Thyroid gland (tissue), 4 donors: ENCODE measurements around the gene SNED1. TPM values are rescaled to one million over a fixed set of nuclear protein-coding genes. Genes with fewer than 3 reads are reported as not detected.

Source experiments
- DNase-seq, 2 donors: peaks; one replicate each; pipeline ENCODE4 v3.0.0-alpha.2; 2019
- H3K27ac ChIP-seq, 3 donors: fragments of 200-600 bp; sonication (generic); 1 replicate in 2 of 3; 2 replicates in 1 of 3; pipeline ENCODE4 v1.5.1; 2016 to 2019; ENCODE audit warnings: mild to moderate bottlenecking in 1 of 3, moderate library complexity in 1 of 3
- H3K27me3 ChIP-seq: fragments of 200-600 bp; sonication (generic); one replicate; pipeline ENCODE4 v1.5.1; 2019
- H3K36me3 ChIP-seq, 2 donors: fragments of 200-600 bp; sonication (generic); one replicate each; pipeline ENCODE4 v1.5.1; 2016 to 2019
- H3K4me1 ChIP-seq, 2 donors: fragments of 200-600 bp; sonication (generic); one replicate each; pipeline ENCODE4 v1.5.1; 2017 to 2019
- H3K4me3 ChIP-seq, 3 donors: fragments of 200-600 bp; sonication (generic); replicated peaks in 1 of 3; 1 replicate in 2 of 3; 2 replicates in 1 of 3; pipeline ENCODE4 v1.5.1; 2016; ENCODE audit warnings: mild to moderate bottlenecking in 1 of 3
- H3K9me3 ChIP-seq: fragments of 200-600 bp; sonication (generic); one replicate; pipeline ENCODE4 v1.5.1; 2017
- CTCF ChIP-seq, 6 experiments: fragments of 200-600 bp in 3 of 6; fragments of 450-650 bp in 3 of 6; sonication (generic) in 3 of 6; IDR thresholded peaks; one replicate each; pipeline ENCODE4 v1.5.1; 2016 to 2019; ENCODE audit warnings: antibody characterized with exemption in 6 of 6, mild to moderate bottlenecking in 2 of 6, inconsistent platforms in 1 of 6, moderate library complexity in 1 of 6
- POLR2A ChIP-seq, 2 donors: fragments of 450-650 bp; IDR thresholded peaks; one replicate each; pipeline ENCODE4 v1.6.1; 2017; ENCODE audit warnings: antibody characterized with exemption in 2 of 2, mild to moderate bottlenecking in 2 of 2, moderate library complexity in 1 of 2
- WGBS, 2 donors: methylation state at CpG; one replicate each; pipeline ENCODE4 v1.1.5; 2017; 5-methylcytosine and 5-hydroxymethylcytosine counted together
- intact Hi-C: fragments of 100-400 bp; cut with DNase I; formaldehyde crosslinking; loops from one replicate; pipeline ENCODE4 v1.15.1; 2023
- total RNA-seq, 4 donors: library from RNA; depleted of rRNA; stranded (reverse); fragments of >200 nt; gene quantifications; one replicate each; pipeline ENCODE4 v1.2.3, GENCODE V29; 2016

Gene SNED1
- total RNA-seq, 4 donors from 2014 or later, result 47.7 to 122 (median 68.7) TPM

- H3K36me3 ChIP-seq, result peaks cover 0 to 2% of the 10 kb centered on the region in 2 donors
- TF ChIP-seq POLR2A (IDR thresholded peaks at IDR 0.05), result no peak
- no peak for TF ChIP-seq CTCF (IDR thresholded peaks at IDR 0.05)
- no peaks in the 10 kb centered on the region for H3K27me3 ChIP-seq
- no peaks in the 10 kb centered on the region for H3K9me3 ChIP-seq
- peaks cover 46 to 47% of the 10 kb centered on the region in 2 donors for H3K4me1 ChIP-seq
- H3K4me3 ChIP-seq, result no peak overlapping the region
- peak overlapping the region; percentile 87 to 91 (median 90) for H3K27ac ChIP-seq
- intact Hi-C loops, result no loop called here
- WGBS, 2 donors, result 57 to 78% methylated on average over 5 to 10 of the region's 12 CpGs
- DNase-seq, result peak; percentile 68 to 72
Observed at GRCh38 chr2:241010531-241011295, 12.3 kb downstream of the SNED1 start.

GRCh38 chr2:241011296-241011600, 12.8 kb downstream of the SNED1 start:
- no peak for DNase-seq
- Histone ChIP-seq H3K27me3 (no peaks in the 10 kb centered on the region), H3K4me3 (no peak overlapping the region), H3K36me3 (peaks cover 0 to 2% of the 10 kb centered on the region in 2 donors), H3K4me1 (peaks cover 46 to 47% of the 10 kb centered on the region in 2 donors), H3K27ac (peak overlapping the region; percentile 39 to 91 (median 87)), H3K9me3 (no peaks in the 10 kb centered on the region)
- TF ChIP-seq POLR2A (IDR thresholded peaks at IDR 0.05) (no peak), CTCF (IDR thresholded peaks at IDR 0.05) (no peak)
- intact Hi-C loops, result no loop called here
- 89 to 92% methylated on average over 9 of the region's 9 CpGs for WGBS, 2 donors

- Histone ChIP-seq H3K27ac (peak overlapping the region; percentile 39 to 91 (median 87)), H3K27me3 (no peaks in the 10 kb centered on the region), H3K4me1 (peaks cover 46 to 47% of the 10 kb centered on the region in 2 donors), H3K36me3 (peaks cover 0 to 2% of the 10 kb centered on the region in 2 donors), H3K9me3 (no peaks in the 10 kb centered on the region), H3K4me3 (no peak overlapping the region)
- intact Hi-C loops, result no loop called here
- TF ChIP-seq POLR2A (IDR thresholded peaks at IDR 0.05), result no peak
- no peak for TF ChIP-seq CTCF (IDR thresholded peaks at IDR 0.05)
- peak in 1 of 2 donors; percentile 51 for DNase-seq
- 62 to 72% methylated on average over 25 to 27 of the region's 29 CpGs for WGBS, 2 donors
Observed at GRCh38 chr2:241011751-241012510, 13.5 kb downstream of the SNED1 start.

- TF ChIP-seq CTCF (IDR thresholded peaks at IDR 0.05), result no peak
- no peak for TF ChIP-seq POLR2A (IDR thresholded peaks at IDR 0.05)
- peaks cover 29 to 30% of the 10 kb centered on the region in 2 donors for H3K4me1 ChIP-seq
- peaks cover 2 to 8% of the 10 kb centered on the region in 2 donors for H3K36me3 ChIP-seq
- WGBS, 2 donors, result 92 to 94% methylated on average over 6 of the region's 6 CpGs
- no peak overlapping the region for H3K27ac ChIP-seq
- no peak overlapping the region for H3K4me3 ChIP-seq
- no peaks in the 10 kb centered on the region for H3K9me3 ChIP-seq
- DNase-seq, result no peak
- no peaks in the 10 kb centered on the region for H3K27me3 ChIP-seq
- intact Hi-C loops, result no loop called here
Observed at GRCh38 chr2:241014224-241014623, 15.8 kb downstream of the SNED1 start.

- DNase-seq, result no peak
Observed at GRCh38 chr2:241014764-241015163, 16.3 kb downstream of the SNED1 start.

More at GRCh38 chr2:241014764-241015163, 16.3 kb downstream of the SNED1 start:
- H3K4me1 ChIP-seq, result peaks cover 24 to 25% of the 10 kb centered on the region in 2 donors
- no peak overlapping the region for H3K27ac ChIP-seq
- intact Hi-C loops, result no loop called here
- no peaks in the 10 kb centered on the region for H3K9me3 ChIP-seq
- peaks cover 2 to 8% of the 10 kb centered on the region in 2 donors for H3K36me3 ChIP-seq
- no peaks in the 10 kb centered on the region for H3K27me3 ChIP-seq
- TF ChIP-seq POLR2A (IDR thresholded peaks at IDR 0.05), result no peak
- no peak for TF ChIP-seq CTCF (IDR thresholded peaks at IDR 0.05)
- no peak overlapping the region for H3K4me3 ChIP-seq
- WGBS, 2 donors, result 89 to 90% methylated on average over 10 of the region's 10 CpGs
